Smooth muscle cell of the brain vasculature (primary cell): ENCODE data around the gene MLIP.
"Not testable (repeated sequence)": the region's sequence is repeated elsewhere in the genome, so short reads cannot be mapped to it uniquely, and the experiment has no call there.

Experiments
- DNase-seq: peaks from one replicate; pipeline ENCODE4 v3.0.0-alpha.2; 2012; ENCODE audit warnings: low read depth, low spot score

Gene MLIP

DNA sequence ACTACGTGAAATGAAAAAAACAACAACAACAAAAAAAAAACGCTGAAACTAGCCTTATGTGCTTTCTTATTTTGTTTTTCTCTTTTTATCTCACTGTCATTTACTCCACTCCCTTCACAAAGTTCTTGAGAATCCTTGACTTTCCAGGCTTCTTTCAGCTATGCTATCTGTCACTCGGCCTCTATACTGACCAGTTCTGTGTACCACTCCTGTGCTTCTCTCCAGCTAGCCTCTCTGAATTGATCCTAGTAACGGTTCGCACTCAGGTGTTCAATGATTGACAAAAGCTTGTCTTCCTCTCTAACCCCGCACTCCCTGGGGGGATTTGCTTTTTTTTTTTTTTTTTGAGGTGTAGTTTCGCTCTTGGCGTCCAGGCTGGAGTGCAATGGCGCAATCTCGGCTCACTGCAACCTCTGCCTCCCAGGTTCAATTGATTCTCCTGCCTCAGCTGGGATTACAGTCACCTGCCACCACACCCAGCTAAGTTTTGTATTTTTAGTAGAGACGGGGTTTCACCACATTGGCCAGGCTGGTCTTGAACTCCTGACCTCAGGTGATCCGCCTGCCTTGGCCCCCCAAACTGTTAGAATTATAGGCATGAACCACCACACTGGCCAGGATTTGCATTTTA, 31.8 kb downstream of the MLIP start:
- no peak for DNase-seq

- no peak for DNase-seq
These were observed 40.6 kb downstream of the MLIP start for GRCh38 chr6:54151861-54152260.

GRCh38 chr6:54156650-54157250, 45.5 kb downstream of the MLIP start:
- DNase-seq, result no peak

- no peak for DNase-seq
These were observed 46.2 kb downstream of the MLIP start for GRCh38 chr6:54157405-54157804.

- DNase-seq, result no peak
These were observed 61.8 kb downstream of the MLIP start for GRCh38 chr6:54173089-54173488.

GRCh38 chr6:54179152-54179551, 67.9 kb downstream of the MLIP start:
- no peak for DNase-seq

DNA sequence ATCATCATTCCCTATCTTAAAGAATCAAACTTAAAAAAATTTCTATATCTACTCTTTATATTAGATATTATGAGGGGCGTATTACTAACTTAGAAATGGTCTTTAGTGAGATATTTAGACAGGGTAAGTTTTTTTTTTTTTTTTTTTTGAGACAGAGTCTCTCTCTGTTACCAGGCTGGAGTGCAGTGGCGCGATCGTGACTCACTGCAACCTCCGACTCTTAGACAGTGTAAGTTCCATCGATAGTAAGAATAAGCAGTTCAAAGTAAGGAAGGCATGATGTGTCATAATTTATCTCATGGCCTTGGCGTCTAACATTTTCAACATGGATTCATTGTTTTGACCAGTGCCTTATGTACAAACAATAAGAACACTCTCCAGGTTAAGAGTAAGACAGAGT, 72.4 kb downstream of the MLIP start:
- DNase-seq, result no peak

- DNase-seq, result no peak
These were observed 74.6 kb downstream of the MLIP start for GRCh38 chr6:54185885-54186284.

DNA sequence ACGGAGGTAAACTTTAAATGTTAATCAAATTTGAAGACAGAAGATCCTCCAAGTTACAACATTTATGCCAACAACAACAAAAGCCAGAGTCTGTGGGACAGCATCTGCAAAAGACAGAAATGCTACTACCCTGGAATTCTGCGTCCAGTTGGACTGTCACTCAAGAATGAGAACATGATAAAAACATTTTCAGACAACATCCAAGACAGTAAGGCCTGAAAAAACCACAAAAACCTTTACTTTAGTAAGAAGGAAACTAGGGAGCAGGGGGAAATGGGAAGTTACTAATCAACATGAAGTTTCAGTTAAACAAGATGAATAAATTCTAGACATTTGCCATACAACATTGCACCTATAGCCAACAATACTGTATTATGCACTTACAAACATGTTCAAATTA, 77.6 kb downstream of the MLIP start:
- DNase-seq, result no peak

DNA sequence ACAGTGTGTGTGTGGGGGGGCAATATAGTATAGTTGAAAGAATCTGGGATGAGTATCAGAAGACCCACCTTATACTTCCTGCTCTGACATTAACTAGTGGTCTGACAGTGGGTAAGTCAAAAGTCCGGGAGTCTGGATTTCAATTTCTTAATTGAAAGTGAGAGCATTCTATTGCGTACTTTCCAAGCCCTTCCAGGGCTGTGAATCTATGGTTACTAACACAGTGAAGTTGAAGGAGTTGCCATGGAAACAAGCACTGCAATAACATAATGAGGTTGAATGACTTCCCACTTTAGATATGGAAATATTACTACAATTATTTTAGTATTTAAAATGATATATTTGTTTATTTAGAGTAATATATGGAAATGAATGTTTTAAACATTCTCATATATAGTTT, 80.2 kb downstream of the MLIP start:
- no peak for DNase-seq

DNA sequence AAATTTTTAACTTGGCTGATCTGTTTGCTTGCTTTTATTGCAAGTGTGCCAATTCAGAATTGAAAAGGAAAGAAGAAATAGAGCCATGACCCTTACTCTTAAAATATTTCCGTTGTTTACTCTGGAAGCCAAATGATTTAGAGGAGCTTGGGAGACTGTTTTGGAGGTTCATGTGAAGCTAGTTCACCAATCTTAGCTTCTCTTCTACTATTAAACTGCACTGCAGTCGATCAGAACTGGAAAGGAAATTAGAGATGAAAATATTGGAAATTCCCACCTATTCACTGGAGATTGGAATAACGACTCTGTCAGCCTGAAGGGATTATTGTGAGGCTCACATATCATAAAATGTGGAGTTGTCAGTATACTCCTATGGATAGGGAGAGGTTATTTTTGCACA, 81.8 kb downstream of the MLIP start:
- no peak for DNase-seq

DNA sequence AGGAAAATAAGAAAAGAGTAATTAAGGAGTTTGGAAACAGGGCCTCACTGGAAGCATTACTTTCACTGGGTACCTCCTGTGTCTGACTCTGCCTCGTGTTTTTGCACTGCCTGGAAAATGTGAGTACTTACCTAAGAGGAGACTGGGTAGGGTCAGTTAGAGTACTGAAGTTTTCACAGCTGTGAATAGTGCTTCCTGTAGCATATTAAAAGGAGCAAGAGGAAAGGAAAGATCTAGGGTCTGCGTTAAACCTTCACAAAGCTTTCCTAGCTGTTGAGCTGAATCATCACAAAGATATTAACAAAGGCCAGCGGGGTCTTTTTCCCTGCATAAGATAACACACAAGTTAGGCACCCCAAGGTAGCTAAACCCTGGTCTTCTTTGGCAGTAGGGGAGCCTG, 82.3 kb downstream of the MLIP start:
- DNase-seq, result no peak

DNA sequence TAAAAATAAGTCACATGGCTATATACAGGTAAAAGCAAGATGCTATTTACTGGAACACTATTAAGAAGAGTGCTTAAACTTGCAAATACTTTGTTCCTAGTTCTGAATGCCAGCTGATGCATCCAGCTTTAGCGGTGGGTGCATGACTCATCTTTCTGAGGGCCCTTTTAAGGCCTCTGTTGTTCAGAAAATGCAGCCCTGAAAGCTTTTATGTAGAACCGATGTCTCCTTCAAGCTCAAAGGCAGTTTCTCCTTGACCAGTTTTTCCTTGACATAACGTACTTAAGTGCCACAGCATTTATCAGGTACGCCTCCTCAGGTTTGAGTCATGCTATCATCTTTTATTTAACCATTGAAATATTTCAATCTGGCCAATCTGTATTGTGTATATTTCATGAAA, 82.8 kb downstream of the MLIP start:
- no peak for DNase-seq

GRCh38 chr6:54195637-54196036, 84.4 kb downstream of the MLIP start:
- no peak for DNase-seq

GRCh38 chr6:54196905-54197304, 85.7 kb downstream of the MLIP start:
- no peak for DNase-seq

GRCh38 chr6:54198134-54198533, 86.9 kb downstream of the MLIP start:
- no peak for DNase-seq

DNA sequence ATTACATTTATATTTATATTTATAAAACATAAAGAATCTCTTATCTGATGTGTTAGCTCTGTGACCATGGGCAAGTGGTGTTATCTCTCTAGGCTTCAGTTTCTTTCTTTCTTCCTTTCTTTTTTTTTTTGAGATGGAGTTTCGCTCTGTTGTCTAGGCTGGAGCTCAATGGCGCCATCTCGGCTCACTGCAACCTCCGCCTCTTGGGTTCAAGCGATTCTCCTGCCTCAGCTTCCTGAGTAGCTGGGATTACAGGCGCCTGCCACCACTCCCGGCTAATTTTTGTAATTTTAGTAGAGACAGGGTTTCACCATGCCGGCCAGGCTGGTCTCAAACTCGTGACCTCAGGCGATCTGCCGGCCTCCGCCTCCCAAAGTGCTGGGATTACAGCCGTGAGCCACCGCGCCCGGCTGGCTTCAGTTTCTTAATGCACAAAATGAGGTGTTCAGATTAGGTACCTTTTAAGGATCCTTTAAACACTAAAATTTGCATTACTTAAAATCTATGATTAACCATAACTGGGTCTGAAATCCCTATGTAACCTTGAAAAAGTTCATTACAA, 92.3 kb downstream of the MLIP start:
- not testable (repeated sequence) for DNase-seq

- DNase-seq, result no peak
These were observed 93.8 kb downstream of the MLIP start for GRCh38 chr6:54204921-54205591.

GRCh38 chr6:54206510-54206909, 95.3 kb downstream of the MLIP start:
- DNase-seq, result no peak

- DNase-seq, result not testable (repeated sequence)
These were observed 98.7 kb downstream of the MLIP start for GRCh38 chr6:54209983-54210382.

- no peak for DNase-seq
These were observed 103.0 kb downstream of the MLIP start for GRCh38 chr6:54214286-54214685.

DNA sequence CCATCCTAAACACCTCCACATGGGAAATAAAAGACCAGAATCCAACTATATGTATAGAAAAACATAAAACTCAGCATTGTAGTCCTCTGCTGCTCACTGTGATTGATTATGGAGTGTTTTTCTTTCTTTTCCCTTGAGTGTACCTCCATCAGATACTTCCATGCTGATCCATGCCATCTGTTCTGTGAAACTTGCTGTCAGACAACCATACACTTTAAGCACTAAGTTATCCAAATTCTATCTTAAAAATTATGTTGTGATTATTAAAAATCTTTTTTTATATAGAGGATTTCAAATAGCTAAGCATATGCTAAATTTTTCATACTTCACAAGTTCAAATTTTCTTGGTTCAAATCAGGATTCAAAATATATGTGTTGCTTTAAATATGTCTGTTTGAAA, 105.1 kb downstream of the MLIP start:
- no peak for DNase-seq

GRCh38 chr6:54217018-54217417, 105.8 kb downstream of the MLIP start:
- no peak for DNase-seq
